GM18517 (cell line): ENCODE measurements around the gene NT5DC4.
A peak's percentile ranks its signal among the peaks of the same experiment; 100 is the strongest.

ENCODE experiments used
- ATAC-seq: cut with Tn5 transposase; IDR thresholded peaks from one replicate; pipeline ENCODE4 v1.9.1; 2021; ENCODE audit warnings: mild to moderate bottlenecking, moderate library complexity; ENCODE audit not compliant: unreplicated experiment

NT5DC4 gene

GRCh38 chr2:112751451-112752197 lies 30.8 kb downstream of the NT5DC4 start:
- no peak for ATAC-seq

GRCh38 chr2:112752667-112753066 lies 31.8 kb downstream of the NT5DC4 start:
- ATAC-seq = no peak

DNA sequence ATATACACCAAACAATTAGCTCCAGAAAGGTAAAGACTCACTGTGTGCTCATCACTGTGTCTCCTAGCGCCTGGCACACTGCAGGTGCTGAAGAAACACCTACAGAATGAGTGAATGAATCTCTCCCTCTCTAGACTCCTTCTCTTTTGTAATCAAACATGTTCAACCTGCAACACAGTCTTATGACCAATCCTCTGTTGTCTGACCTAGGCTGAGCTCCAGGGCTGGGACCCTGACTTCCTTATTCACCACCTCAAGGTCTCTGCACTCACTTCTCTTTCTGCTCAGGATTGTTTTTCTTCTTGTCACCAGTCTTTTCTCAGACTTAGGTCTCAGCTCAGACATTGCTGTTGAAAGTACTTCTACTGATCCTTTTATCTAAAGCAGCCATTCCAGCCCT lies 33.7 kb downstream of the NT5DC4 start:
- ATAC-seq = no peak

- ATAC-seq = no peak
These were observed 34.6 kb downstream of the NT5DC4 start for GRCh38 chr2:112755444-112755843.

- no peak for ATAC-seq
These were observed 35.4 kb downstream of the NT5DC4 start for GRCh38 chr2:112756207-112756606.

- ATAC-seq = no peak
These were observed 36.4 kb downstream of the NT5DC4 start for GRCh38 chr2:112757265-112757664.

GRCh38 chr2:112758711-112759110 lies 37.9 kb downstream of the NT5DC4 start:
- no peak for ATAC-seq

GRCh38 chr2:112760149-112760548 lies 39.3 kb downstream of the NT5DC4 start:
- no peak for ATAC-seq

- no peak for ATAC-seq
These were observed 41.5 kb downstream of the NT5DC4 start for GRCh38 chr2:112762276-112762675.

DNA sequence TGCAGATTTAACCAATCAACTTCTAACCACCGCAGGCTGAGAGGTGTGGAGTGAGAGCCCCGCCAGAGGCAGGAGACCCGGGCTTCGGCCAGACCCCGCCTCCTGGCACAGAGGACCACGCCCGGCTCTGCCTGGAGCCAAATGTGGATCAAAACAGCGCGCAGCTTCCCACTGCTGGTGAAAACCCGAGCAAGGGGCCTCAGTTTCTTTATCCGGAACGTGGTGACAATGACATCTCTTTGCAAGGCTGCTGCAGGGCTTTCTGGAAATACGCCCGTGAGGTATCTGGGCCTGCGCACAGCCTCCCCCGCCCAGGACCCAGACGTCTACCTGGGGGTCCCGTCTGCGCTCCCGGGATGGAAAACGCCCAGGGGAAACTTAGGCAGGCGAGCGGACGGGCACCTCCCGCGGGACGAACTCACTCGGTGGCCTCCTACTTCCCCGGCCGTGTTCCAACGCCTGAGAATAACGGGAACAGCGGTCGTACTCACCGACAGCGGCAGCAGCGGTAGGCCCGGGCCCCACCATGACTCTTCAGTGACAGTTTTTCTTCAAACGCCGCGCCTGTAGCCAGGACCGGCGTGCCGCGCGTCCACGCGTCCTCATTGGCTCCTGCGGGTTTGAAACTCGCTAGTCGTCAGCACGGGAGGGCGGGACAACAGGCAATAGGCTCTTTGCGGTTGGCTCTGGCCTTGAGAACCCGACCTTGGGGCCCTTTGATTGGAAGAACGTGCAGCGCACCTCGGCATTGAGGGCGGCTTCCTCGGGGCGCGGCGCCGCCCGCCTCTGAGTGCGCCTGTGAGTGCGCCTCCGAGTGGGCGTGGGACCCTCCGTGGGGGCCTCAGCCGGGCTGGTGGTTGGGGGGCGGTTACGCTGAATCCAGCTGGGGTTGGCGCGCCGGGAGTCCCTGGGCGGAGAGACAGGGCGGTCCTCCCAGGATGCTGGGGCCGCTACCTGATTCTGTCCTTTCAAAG lies 43.5 kb downstream of the NT5DC4 start, which contains the start of gene CKAP2L:
Gene CKAP2L, minus strand, starts transcription at position 539 of the 974 bp plus-strand sequence. Its CDS starts 11 bp downstream, at position 528.
- ATAC-seq = peak; percentile 97

DNA sequence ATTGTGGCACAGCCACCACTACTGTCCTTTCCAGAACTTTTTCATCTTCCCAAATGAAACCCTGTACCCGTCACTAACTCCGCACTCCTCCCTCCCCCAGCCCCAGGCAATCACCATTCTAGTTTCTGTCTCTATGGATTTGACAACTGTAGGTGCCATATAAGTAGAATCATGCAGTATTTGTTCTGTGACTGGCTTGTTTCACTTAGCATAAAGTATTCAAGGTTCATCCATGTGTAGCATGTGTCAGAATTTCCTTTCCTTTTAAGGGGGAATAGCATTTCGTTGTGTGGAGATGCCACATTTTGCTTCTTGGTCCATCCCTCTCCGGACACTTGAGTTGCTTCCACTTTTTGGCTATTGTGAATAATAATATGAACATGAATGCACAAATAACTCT lies 44.4 kb downstream of the NT5DC4 start:
- ATAC-seq = no peak

GRCh38 chr2:112767693-112768330 lies 47.0 kb downstream of the NT5DC4 start:
- ATAC-seq = no peak

- no peak for ATAC-seq
These were observed 47.6 kb downstream of the NT5DC4 start for GRCh38 chr2:112768432-112768831.

GRCh38 chr2:112772322-112772721 lies 51.5 kb downstream of the NT5DC4 start:
- ATAC-seq = no peak

DNA sequence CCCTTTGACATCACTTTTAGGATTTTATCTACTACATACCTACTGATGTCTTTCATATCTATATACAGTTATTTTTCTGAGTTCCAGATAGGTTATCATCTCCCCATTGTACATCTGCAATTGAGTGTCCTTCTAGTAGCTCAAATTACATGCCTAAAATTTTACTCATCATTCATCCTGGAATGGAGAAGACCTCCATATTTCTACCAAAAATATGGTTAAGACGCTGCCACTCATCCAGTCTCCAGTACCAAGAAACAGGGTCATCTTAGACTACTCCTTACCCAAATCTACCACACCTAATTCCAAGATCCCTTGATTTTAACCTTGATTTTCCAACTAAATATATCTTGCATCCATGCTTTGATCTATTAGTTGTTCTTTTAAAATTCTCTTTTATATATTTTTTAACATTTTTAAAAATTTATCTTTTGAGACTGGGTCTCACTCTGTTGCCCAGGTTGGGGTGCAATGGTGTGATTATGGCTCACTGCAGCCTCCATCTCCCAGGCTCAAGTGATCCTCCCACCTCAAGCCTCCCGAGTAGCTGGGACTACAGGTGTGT lies 52.2 kb downstream of the NT5DC4 start:
- no peak for ATAC-seq

GRCh38 chr2:112773556-112773955 lies 52.7 kb downstream of the NT5DC4 start:
- no peak for ATAC-seq

DNA sequence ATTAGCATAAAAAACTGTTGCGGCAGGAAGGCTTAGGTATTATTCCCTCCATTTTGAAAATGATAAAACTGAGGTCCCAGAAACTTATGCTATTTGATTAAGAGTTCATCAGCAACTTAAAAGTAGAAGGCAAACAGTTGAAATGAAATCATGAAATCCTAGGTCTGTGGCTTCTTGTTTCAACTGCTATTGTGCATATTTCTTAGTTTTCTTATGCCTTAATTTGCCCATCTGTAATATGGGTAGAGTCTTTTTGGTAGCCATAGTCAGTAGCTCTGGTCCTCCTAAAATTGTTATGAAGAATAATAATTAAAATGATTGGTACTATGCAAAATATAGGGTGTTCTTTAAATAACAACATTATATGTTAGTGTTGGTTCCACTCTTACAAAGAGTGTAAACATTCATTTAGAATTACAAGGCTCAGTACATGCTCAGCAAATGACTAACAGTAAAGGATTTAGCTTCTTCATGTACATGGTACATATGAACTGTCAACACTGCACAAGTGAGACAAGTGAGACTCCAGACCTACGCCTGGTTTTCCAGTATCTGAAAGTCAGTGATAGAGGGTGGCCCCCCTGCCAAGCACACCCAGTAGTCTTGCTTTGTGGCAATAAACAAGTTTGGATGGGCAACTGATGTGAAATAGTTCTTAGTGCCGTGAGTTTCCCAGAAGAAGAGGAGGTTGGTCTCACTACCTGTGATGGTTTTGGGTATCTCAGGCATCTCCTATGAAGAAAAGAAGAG lies 53.9 kb downstream of the NT5DC4 start:
- ATAC-seq = no peak

GRCh38 chr2:112776113-112776512 lies 55.3 kb downstream of the NT5DC4 start:
- ATAC-seq = no peak

DNA sequence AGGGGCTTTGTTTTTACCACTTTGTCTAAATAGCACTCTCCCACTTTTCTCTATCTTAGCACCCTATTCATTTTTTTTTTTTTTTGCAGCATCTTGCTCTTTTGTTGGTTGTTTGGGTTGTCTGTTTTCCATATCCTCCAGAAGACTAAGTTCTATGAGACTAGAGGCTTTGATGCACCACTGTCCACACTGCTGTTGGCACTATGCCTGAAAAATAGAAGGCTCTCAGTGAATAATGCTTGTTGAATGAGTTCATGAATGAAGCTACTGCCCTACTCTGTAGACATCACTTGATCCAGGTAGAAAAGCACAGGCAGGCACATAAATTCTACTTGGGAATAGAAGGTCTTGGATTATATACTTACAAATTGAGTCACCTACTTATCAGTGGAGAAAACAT lies 56.2 kb downstream of the NT5DC4 start:
- ATAC-seq = no peak

DNA sequence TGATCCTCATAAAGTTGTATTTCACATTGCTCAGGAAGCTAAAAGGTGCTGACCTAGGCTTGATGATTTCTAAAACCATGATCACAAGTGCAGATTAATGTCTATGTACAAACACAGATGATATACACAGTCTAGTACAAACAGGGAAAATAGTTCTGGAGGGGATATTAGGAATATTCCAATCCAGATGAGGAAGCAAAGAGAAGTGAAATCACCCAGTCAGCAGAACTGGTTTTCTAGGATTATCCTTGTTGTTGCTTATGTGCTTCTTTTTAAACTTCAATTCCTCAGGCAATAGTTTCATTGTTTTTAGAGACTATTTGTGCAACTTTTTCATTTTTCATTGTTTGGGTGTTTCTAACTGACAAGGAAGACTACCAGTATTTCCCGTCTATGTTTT lies 58.8 kb downstream of the NT5DC4 start:
- no peak for ATAC-seq
